Liver (tissue), 9 donors: ENCODE data around the gene NXPH4. TPM values are rescaled to one million over a fixed set of nuclear protein-coding genes. Genes with fewer than 3 reads are reported as not detected.
A peak's percentile ranks its signal among the peaks of the same experiment; 100 is the strongest.

Source experiments
- DNase-seq: peaks from one replicate; pipeline ENCODE4 v3.0.0-alpha.2; 2017; ENCODE audit warnings: low spot score
- H3K27ac ChIP-seq, 2 donors: one replicate each; pipeline ENCODE4 v1.7.0; 2013; ENCODE audit warnings: inconsistent platforms in 2 of 2, low read length in 2 of 2, control low read depth in 1 of 2, low read depth in 1 of 2, mild to moderate bottlenecking in 1 of 2
- H3K27me3 ChIP-seq, 4 donors: one replicate each; pipeline versions ENCODE4 v1.6.1 to v1.7.0; 2013; ENCODE audit warnings: low read length in 3 of 4, inconsistent platforms in 1 of 4, mild to moderate bottlenecking in 1 of 4, moderate library complexity in 1 of 4; ENCODE audit not compliant: control insufficient read depth in 4 of 4, insufficient read depth in 4 of 4
- H3K36me3 ChIP-seq, 4 donors: one replicate each; pipeline versions ENCODE4 v1.6.1 to v1.7.0; 2013; ENCODE audit warnings: low read length in 3 of 4, mild to moderate bottlenecking in 3 of 4, low read depth in 1 of 4, moderate library complexity in 1 of 4; ENCODE audit not compliant: control insufficient read depth in 4 of 4, insufficient read depth in 3 of 4
- H3K4me1 ChIP-seq, 4 donors: one replicate each; pipeline versions ENCODE4 v1.6.1 to v1.7.0; 2013; ENCODE audit warnings: low read length in 3 of 4, mild to moderate bottlenecking in 3 of 4, moderate library complexity in 1 of 4; ENCODE audit not compliant: control insufficient read depth in 4 of 4, insufficient read depth in 4 of 4
- H3K4me3 ChIP-seq, 3 donors: one replicate each; pipeline versions ENCODE4 v1.6.1 to v1.7.0; 2013; ENCODE audit warnings: low read length in 3 of 3, control low read depth in 1 of 3, low read depth in 1 of 3, mild to moderate bottlenecking in 1 of 3
- H3K9ac ChIP-seq, 2 donors: one replicate each; pipeline ENCODE4 v1.7.0; 2013; ENCODE audit warnings: low read length in 2 of 2, mild to moderate bottlenecking in 2 of 2, moderate library complexity in 2 of 2, control low read depth in 1 of 2, low read depth in 1 of 2
- H3K9me3 ChIP-seq, 4 donors: one replicate each; pipeline versions ENCODE4 v1.6.1 to v1.7.0; 2013; ENCODE audit warnings: low read length in 3 of 4; ENCODE audit not compliant: control insufficient read depth in 4 of 4
- ATF3 ChIP-seq: IDR thresholded peaks from 2 replicates; pipeline ENCODE4 v1.6.1; 2016; ENCODE audit warnings: antibody characterized with exemption
- CTCF ChIP-seq: fragments of 150-350 bp; IDR thresholded peaks from 2 replicates; pipeline ENCODE4 v1.5.1; 2017; ENCODE audit warnings: improper control_type of control experiment, low read depth, low read length; ENCODE audit not compliant: missing input control
- EGR1 ChIP-seq, 2 donors: IDR thresholded peaks; 2 replicates each; pipeline ENCODE4 v1.6.1; 2016 to 2018; ENCODE audit warnings: antibody characterized with exemption in 2 of 2, low read depth in 2 of 2
- FOXA1 ChIP-seq: IDR thresholded peaks from 2 replicates; pipeline ENCODE4 v1.6.1; 2016; ENCODE audit warnings: antibody characterized with exemption
- FOXA2 ChIP-seq: IDR thresholded peaks from 2 replicates; pipeline ENCODE4 v1.6.1; 2016; ENCODE audit warnings: antibody characterized with exemption
- GABPA ChIP-seq, 2 donors: IDR thresholded peaks in 1 of 2; conservative IDR thresholded peaks in 1 of 2; 2 replicates each; pipeline ENCODE4 v1.6.1; 2016; ENCODE audit warnings: antibody characterized with exemption in 2 of 2, mild to moderate bottlenecking in 1 of 2, moderate library complexity in 1 of 2
- HNF4A ChIP-seq, 2 donors: conservative IDR thresholded peaks; 2 replicates each; pipeline ENCODE4 v1.6.1; 2016; ENCODE audit warnings: antibody characterized with exemption in 2 of 2, mild to moderate bottlenecking in 2 of 2
- HNF4G ChIP-seq: IDR thresholded peaks from 2 replicates; pipeline ENCODE4 v1.6.1; 2016; ENCODE audit warnings: antibody characterized with exemption
- JUND ChIP-seq, 2 donors: IDR thresholded peaks; 2 replicates each; pipeline ENCODE4 v1.6.1; 2016; ENCODE audit warnings: antibody characterized with exemption in 2 of 2
- MAX ChIP-seq: IDR thresholded peaks from 2 replicates; pipeline ENCODE4 v1.6.1; 2016; ENCODE audit warnings: antibody characterized with exemption
- NR2F2 ChIP-seq: IDR thresholded peaks from 2 replicates; pipeline ENCODE4 v1.6.1; 2016; ENCODE audit warnings: antibody characterized with exemption
- RAD21 ChIP-seq, 2 donors: IDR thresholded peaks; 2 replicates each; pipeline ENCODE4 v1.6.1; 2016; ENCODE audit warnings: antibody characterized with exemption in 2 of 2, mild to moderate bottlenecking in 2 of 2
- RXRA ChIP-seq, 2 donors: IDR thresholded peaks; 2 replicates each; pipeline ENCODE4 v1.6.1; 2017 to 2018; ENCODE audit warnings: antibody characterized with exemption in 2 of 2, mild to moderate bottlenecking in 1 of 2
- SP1 ChIP-seq: IDR thresholded peaks from 2 replicates; pipeline ENCODE4 v1.6.1; 2018; ENCODE audit warnings: antibody characterized with exemption, mild to moderate bottlenecking
- TAF1 ChIP-seq: conservative IDR thresholded peaks from 2 replicates; pipeline ENCODE4 v1.6.1; 2016; ENCODE audit warnings: antibody characterized with exemption, mild to moderate bottlenecking
- ZBTB33 ChIP-seq: IDR thresholded peaks from 2 replicates; pipeline ENCODE4 v1.6.1; 2016; ENCODE audit warnings: antibody characterized with exemption
- WGBS: extraction: QIAGEN DNeasy Blood & Tissue Kit; methylation state at CpG from one replicate; pipeline ENCODE4 v1.1.7; 2013; 5-methylcytosine and 5-hydroxymethylcytosine counted together
- polyA plus RNA-seq, 2 donors: library from polyadenylated mRNA; stranded (reverse) in 1 of 2; unstranded in 1 of 2; fragments of 200-250 nt in 1 of 2; fragments of >200 nt in 1 of 2; fragmentation: Nextera tagmentation in 1 of 2; extraction: Ambion mirVana in 1 of 2; gene quantifications; one replicate each; pipeline versions ENCODE4 v1.2.1 to v1.2.3, GENCODE V29; 2013 to 2015
- total RNA-seq, 2 donors: library from RNA; depleted of rRNA; stranded (reverse); fragments of >200 nt; gene quantifications; one replicate each; pipeline ENCODE4 v1.2.3, GENCODE V29; 2014
- TF ChIP-seq, protein P1 (sequence below): IDR thresholded peaks from 2 replicates; pipeline ENCODE4 v1.6.1; 2016; ENCODE audit warnings: antibody characterized with exemption, mild to moderate bottlenecking
- donor health status: healthy.
- donor health status: healthy.
- donor health status: healthy.
- donor health status: healthy.
- donor health status: healthy.

The NXPH4 gene
- total and polyA plus RNA-seq, 4 donors, result 0.15 TPM; not detected in 3

DNA sequence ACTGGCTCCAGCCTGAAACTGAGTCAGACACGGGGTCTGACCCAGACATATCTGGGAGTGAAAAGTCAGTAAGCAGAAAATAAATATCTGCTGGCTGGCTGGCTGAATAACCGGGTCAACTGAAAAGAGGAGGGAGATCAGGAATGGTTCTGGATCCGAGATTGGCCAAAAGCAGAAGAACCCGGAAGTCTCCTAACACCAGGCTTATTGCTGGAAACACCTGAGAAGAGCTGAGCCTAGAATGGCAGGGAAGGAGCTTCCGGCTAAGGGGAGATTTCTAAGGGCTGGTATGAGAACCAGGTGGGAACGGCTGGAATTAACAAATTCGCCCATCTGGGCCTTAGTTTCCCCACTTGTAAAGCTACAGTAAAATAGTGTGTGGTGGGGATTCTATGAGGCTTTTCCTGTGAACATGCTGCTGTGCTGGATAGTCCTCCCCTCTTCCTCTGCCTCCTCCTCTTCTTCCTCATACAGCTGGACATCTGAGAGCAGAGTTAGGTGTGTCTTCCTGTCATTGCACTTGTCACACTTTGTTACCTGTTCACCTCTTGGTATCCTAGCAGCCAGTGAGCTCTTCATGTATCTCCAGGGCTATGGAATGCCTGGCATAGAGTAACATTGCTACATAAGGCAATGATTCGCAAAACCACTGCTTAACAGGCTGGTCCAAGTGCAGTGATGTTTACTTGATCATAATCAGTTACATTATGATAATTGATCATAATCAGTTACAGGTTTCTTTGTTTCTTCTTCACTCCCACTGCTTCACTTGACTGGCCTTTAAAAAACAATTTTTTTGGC is 10.9 kb downstream of the NXPH4 start (continued):
- TF ChIP-seq CTCF (no peak), ATF3 (no peak), GABPA (IDR thresholded peaks at IDR 0.05 in 1 of 2, conservative IDR thresholded peaks at IDR 0.05 in 1 of 2) (no peak), RAD21 (IDR thresholded peaks at IDR 0.05) (no peak), EGR1 (IDR thresholded peaks at IDR 0.05; ENCODE audit: low read depth in 2 of 2) (no peak)

DNA sequence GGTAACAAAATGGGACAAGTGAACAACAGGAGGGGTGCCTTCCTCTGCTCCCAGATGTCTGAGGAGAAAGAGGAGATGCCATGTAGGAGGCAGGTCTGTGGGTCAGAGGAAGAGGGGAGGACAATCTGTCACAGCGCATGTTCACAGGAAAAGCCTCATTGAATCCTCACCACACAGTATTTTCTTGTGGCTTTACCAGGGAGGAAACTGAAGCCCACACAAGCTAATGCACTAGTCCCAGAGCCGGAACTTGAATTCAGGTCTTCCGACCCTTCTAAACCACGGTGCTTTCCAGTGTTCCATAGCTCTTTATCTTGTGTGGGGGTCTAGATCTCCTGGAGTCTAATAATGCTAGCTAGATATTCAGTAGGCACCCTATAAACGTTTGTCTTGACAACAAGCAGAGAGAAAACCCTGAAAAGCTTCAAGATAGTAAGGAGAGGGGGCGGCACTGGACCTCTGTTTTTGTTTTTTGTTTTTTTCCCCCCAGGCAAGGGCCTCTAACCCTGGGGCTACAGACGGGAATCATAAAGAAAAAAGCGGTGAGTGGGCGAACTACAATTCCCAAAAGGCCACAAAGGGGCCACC is 12.5 kb downstream of the NXPH4 start:
- Histone ChIP-seq H3K27me3 (no peaks in the 10 kb centered on the region), H3K9me3 (no peaks in the 10 kb centered on the region), H3K9ac (peak overlapping the region; percentile 62 to 95), H3K4me1 (peaks cover 14 to 55% (median 40%) of the 10 kb centered on the region in 4 donors), H3K4me3 (peak overlapping the region in 2 of 3 donors; percentile 55 to 68), H3K27ac (peak overlapping the region; percentile 94 to 97), H3K36me3 (peaks cover 12 to 18% (median 15%) of the 10 kb centered on the region in 4 donors)
- TF ChIP-seq HNF4A (conservative IDR thresholded peaks at IDR 0.05), result no peak
- TF ChIP-seq CTCF, result peak; percentile 27
- peak in 1 of 2 donors; percentile 29 for TF ChIP-seq GABPA (IDR thresholded peaks at IDR 0.05 in 1 of 2, conservative IDR thresholded peaks at IDR 0.05 in 1 of 2)
- WGBS, result 4% methylated on average over 9 of the region's 9 CpGs
- no peak for DNase-seq

DNA sequence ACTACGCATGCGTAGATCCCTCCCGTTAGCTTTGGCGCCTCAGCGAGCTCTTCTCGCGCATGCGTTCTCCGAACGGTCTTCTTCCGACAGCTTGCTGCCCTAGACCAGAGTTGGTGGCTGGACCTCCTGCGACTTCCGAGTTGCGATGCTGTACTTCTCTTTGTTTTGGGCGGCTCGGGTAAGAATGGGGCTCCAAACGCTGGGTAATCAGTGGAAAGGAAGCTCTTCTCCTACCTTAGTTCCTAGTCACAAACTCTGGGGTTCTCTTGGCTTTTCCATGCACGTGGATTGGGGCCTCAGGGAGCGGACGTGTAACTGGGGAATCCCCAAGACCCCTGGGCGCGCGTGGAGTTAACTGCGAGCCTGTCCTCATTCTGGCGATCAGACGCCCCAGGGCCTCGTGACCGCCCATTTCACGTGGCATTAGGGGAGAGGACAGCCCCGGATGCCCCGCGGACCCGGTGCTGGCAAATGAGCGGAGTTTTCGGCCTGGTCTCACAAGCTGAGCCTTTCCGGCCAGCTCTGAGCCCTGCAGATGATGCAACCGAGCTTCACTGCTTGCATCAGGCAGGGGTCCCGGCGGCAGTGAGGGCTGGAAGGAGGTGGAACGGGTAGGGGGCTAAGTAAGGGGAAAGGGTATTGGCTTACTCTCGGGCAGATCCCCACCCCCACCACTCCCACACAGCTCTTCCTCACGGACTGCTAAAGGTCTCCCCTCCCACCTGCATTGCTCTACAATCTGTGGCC is 13.2 kb downstream of the NXPH4 start, which contains the start of gene SHMT2:
Gene SHMT2, plus strand, starts transcription at position 78 of the 747 bp plus-strand sequence. Its CDS starts 68 bp downstream, at position 146.
- peaks cover 17 to 61% (median 45%) of the 10 kb centered on the region in 4 donors for H3K4me1 ChIP-seq
- WGBS, result under 1% methylated on average over 42 of the region's 42 CpGs
- no peaks in the 10 kb centered on the region for H3K9me3 ChIP-seq
- TF ChIP-seq ZBTB33, result peak; percentile 28
- no peak for TF ChIP-seq TAF1
- peak; percentile 77 for TF ChIP-seq SP1
- TF ChIP-seq, protein P1, sequence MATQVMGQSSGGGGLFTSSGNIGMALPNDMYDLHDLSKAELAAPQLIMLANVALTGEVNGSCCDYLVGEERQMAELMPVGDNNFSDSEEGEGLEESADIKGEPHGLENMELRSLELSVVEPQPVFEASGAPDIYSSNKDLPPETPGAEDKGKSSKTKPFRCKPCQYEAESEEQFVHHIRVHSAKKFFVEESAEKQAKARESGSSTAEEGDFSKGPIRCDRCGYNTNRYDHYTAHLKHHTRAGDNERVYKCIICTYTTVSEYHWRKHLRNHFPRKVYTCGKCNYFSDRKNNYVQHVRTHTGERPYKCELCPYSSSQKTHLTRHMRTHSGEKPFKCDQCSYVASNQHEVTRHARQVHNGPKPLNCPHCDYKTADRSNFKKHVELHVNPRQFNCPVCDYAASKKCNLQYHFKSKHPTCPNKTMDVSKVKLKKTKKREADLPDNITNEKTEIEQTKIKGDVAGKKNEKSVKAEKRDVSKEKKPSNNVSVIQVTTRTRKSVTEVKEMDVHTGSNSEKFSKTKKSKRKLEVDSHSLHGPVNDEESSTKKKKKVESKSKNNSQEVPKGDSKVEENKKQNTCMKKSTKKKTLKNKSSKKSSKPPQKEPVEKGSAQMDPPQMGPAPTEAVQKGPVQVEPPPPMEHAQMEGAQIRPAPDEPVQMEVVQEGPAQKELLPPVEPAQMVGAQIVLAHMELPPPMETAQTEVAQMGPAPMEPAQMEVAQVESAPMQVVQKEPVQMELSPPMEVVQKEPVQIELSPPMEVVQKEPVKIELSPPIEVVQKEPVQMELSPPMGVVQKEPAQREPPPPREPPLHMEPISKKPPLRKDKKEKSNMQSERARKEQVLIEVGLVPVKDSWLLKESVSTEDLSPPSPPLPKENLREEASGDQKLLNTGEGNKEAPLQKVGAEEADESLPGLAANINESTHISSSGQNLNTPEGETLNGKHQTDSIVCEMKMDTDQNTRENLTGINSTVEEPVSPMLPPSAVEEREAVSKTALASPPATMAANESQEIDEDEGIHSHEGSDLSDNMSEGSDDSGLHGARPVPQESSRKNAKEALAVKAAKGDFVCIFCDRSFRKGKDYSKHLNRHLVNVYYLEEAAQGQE, result peak; percentile 40
- peak; percentile 63 to 82 for TF ChIP-seq RXRA (IDR thresholded peaks at IDR 0.05)
- no peak for TF ChIP-seq FOXA1
- TF ChIP-seq MAX, result peak; percentile 78
- TF ChIP-seq NR2F2, result no peak
- TF ChIP-seq JUND (IDR thresholded peaks at IDR 0.05), result peak in 1 of 2 donors; percentile 13
- TF ChIP-seq RAD21 (IDR thresholded peaks at IDR 0.05), result peak in 1 of 2 donors; percentile 25
- TF ChIP-seq HNF4G, result peak; percentile 29
- peak in 1 of 2 donors; percentile 32 for TF ChIP-seq GABPA (IDR thresholded peaks at IDR 0.05 in 1 of 2, conservative IDR thresholded peaks at IDR 0.05 in 1 of 2)
- TF ChIP-seq HNF4A (conservative IDR thresholded peaks at IDR 0.05), result peak in 1 of 2 donors; percentile 50
- TF ChIP-seq FOXA2, result peak; percentile 6

More for the DNA sequence above, 13.2 kb downstream of the NXPH4 start, which contains the start of gene SHMT2:
- H3K9ac ChIP-seq, result peak within 1 kb of the TSS; percentile 76 to 95
- peak within 1 kb of the TSS; percentile 55 to 83 (median 68) for H3K4me3 ChIP-seq
- peak; percentile 89 for DNase-seq
- H3K27me3 ChIP-seq, result no peaks in the 10 kb centered on the region
- peak within 1 kb of the TSS; percentile 94 to 97 for H3K27ac ChIP-seq
- H3K36me3 ChIP-seq, result peaks cover 12 to 20% (median 15%) of the 10 kb centered on the region in 4 donors
